Inferior parietal cortex (tissue), 1 donor: ENCODE data around the gene CABLES1.

Source experiments
- DNase-seq: peaks from one replicate; pipeline ENCODE4 v3.0.0-alpha.2; 2016; ENCODE audit errors: extremely low spot score

The CABLES1 gene

GRCh38 chr18:23194155-23194996 is 59.1 kb downstream of the CABLES1 start:
- no peak for DNase-seq

- no peak for DNase-seq
Observed at GRCh38 chr18:23194997-23195957, 60.0 kb downstream of the CABLES1 start.

GRCh38 chr18:23196119-23197007 is 61.1 kb downstream of the CABLES1 start:
- DNase-seq: no peak

GRCh38 chr18:23198217-23198845 is 63.0 kb downstream of the CABLES1 start:
- DNase-seq: no peak

GRCh38 chr18:23200756-23201155 is 65.5 kb downstream of the CABLES1 start:
- DNase-seq: no peak

GRCh38 chr18:23201741-23202140 is 66.5 kb downstream of the CABLES1 start:
- DNase-seq: no peak

GRCh38 chr18:23203891-23204432 is 68.7 kb downstream of the CABLES1 start:
- DNase-seq: no peak

GRCh38 chr18:23204589-23205235 is 69.4 kb downstream of the CABLES1 start:
- no peak for DNase-seq

- no peak for DNase-seq
Observed at GRCh38 chr18:23205980-23206379, 70.7 kb downstream of the CABLES1 start.

GRCh38 chr18:23207191-23207955 is 72.1 kb downstream of the CABLES1 start:
- no peak for DNase-seq

- no peak for DNase-seq
Observed at GRCh38 chr18:23207994-23208393, 72.7 kb downstream of the CABLES1 start.

GRCh38 chr18:23208600-23208999 is 73.3 kb downstream of the CABLES1 start:
- no peak for DNase-seq

- no peak for DNase-seq
Observed at GRCh38 chr18:23209031-23209430, 73.7 kb downstream of the CABLES1 start.

- DNase-seq: no peak
Observed at GRCh38 chr18:23209796-23210195, 74.5 kb downstream of the CABLES1 start.

GRCh38 chr18:23210526-23210925 is 75.2 kb downstream of the CABLES1 start:
- DNase-seq: no peak

- DNase-seq: no peak
Observed at GRCh38 chr18:23211146-23211545, 75.9 kb downstream of the CABLES1 start.

GRCh38 chr18:23212161-23212560 is 76.9 kb downstream of the CABLES1 start:
- no peak for DNase-seq

- DNase-seq: no peak
Observed at GRCh38 chr18:23213200-23213599, 77.9 kb downstream of the CABLES1 start.

- no peak for DNase-seq
Observed at GRCh38 chr18:23217781-23218180, 82.5 kb downstream of the CABLES1 start.

GRCh38 chr18:23220355-23220754 is 85.1 kb downstream of the CABLES1 start:
- DNase-seq: no peak
